Activated CD4-positive, CD25-positive, alpha-beta regulatory T cell (primary cell): ENCODE results near the gene KCNN4.
A peak's percentile ranks its signal among the peaks of the same experiment; 100 is the strongest.
"Not testable (repeated sequence)": the region's sequence is repeated elsewhere in the genome, so short reads cannot be mapped to it uniquely, and the experiment has no call there.

Experiments used
- DNase-seq, 4 experiments: peaks; one replicate each; lab custom pipeline; 2025; lab: John Stamatoyannopoulos, UW

Gene KCNN4

DNA sequence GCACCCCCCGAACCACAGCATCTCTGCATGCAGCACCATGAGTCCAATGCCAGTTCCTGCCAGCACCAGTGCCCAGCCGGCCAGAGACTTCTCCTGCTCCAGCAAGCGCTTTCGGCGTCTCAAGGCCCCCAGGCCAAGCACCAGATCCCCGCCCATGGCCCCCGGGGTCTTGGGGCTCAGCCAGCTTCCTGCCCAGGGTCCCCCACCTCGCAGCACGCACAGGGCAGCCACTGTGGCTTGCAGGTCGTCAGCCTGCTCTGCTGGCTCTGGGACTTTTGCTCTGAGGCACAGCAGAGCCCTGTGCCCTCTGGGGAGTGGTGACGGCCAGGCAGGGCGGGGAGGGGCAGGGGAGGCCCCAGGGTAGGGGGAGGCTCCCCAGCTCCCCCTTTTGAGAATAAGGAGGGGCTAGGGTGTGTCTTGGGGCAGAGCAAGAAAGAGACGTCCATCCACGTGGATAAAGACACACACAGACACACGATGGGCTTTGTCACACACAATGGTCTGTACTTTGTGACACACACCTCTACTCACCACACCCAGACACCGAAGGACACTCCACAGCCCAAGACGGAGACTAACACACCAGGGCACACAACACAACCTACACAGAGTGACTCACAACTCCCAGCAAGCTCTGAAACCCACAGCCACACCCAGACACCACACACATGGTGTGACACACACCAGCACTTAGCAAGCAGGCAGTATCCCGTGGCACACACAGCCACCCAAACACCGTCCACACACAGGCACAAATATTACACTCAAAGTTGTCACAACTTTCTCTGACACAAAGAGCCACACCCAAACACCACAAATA, at the start of gene KCNN4:
Gene KCNN4, minus strand, starts transcription at position 268 of the 820 bp plus-strand sequence. Its CDS starts 112 bp downstream, at position 156.
- DNase-seq: peak; percentile 36 to 53 (median 51)

DNA sequence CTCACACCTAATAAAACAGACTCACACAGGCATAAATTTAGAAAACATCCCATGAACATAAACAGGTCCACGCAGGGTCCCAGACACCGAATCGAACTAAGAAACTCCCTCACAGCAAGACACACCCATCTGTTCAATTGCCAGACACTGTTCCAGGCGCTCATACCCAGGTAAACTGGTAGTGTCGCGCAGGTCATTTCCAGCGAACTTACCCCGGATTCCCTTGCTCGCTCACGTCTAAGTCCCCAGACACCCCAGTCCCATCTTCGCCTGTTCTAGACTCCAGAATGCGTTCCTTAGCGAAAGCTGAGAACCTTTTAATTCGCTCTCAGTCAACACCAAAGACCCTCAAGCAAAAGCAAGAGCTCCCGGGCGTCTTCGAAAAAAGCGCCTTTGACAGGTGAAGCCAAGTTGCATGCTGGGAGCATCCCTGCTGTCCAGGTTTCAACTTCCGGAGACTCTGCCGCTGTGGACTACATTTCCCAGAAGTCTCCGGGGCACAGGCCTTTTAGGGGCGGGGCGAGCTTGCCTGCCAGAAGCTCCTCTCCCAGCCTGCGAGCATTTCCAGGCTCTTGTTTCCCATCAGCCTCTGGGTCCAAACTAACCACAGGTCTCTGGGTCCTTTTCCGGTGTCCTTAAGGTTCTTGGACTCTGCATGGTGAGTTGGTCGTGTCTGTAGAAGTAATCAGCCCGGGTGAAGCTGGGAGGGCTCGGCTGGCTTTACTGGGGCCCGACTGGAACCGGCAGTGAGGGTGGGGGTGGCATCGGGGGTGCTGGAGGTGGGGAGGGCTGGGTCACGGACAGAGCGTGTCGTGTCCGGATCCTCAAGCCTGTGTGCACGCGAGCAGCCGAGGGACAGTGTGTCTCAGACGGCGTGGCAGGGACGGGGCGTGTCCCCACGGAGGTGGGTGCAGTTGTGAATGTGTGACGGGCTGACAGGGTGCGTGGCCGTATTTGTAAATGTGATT, 46.3 kb upstream of the KCNN4 start, which contains the start of gene ZNF283:
Gene ZNF283, plus strand, starts transcription at position 535 of the 968 bp plus-strand sequence. CDS start 6,184 bp downstream, outside the sequence.
- DNase-seq: peak; percentile 52 to 68 (median 56)

DNA sequence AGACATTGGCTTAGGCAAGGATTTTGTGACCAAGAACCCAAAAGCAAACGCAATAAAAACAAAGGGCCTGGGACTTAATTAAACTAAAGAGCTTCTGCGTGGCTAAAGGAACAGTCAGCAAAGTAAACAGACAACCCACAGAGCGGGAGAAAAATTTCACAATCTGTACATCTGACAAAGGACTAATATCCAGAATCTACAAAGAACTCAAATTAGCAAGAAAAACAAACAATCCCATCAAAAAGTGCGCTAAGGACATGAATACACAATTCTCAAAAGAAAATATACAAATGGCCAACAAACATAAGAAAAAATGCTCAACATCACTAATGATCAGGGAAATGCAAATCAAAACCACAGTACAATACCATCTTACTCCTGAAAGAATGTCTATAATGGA, 43.8 kb upstream of the KCNN4 start:
- DNase-seq: not testable (repeated sequence)

DNA sequence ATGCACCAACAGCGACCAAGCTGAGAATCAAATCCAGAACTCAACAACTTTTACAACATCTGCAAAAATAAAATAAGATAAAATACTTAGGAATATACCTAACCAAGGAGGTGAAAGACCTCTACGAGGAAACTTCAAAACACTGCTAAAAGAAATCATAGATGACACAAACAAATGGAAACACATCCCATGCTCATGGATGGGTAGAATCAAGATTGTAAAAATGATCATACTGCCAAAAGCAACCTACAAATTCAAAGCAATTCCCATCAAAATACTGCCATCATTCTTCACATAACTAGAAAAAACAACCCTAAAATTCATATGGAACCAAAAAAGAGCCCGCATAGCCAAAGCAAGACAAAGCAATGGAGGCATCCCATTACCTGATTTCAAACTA, 43.1 kb upstream of the KCNN4 start:
- DNase-seq: not testable (repeated sequence)

DNA sequence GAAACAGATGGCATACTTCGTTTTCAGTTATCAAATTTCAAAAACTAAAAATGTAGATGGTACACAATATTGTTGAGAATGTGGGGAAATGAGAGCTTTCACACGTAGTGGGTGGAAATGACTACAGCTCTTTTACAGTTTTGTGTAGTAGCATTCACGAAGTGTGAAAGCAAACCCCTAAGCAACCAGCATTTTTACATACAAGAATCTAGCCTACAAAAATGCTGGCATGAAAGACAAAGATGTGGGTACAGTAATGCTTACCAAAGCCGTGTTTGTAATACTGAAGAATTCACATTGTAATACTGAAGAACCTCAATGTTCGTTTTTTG, 40.1 kb upstream of the KCNN4 start:
- no peak for DNase-seq

DNA sequence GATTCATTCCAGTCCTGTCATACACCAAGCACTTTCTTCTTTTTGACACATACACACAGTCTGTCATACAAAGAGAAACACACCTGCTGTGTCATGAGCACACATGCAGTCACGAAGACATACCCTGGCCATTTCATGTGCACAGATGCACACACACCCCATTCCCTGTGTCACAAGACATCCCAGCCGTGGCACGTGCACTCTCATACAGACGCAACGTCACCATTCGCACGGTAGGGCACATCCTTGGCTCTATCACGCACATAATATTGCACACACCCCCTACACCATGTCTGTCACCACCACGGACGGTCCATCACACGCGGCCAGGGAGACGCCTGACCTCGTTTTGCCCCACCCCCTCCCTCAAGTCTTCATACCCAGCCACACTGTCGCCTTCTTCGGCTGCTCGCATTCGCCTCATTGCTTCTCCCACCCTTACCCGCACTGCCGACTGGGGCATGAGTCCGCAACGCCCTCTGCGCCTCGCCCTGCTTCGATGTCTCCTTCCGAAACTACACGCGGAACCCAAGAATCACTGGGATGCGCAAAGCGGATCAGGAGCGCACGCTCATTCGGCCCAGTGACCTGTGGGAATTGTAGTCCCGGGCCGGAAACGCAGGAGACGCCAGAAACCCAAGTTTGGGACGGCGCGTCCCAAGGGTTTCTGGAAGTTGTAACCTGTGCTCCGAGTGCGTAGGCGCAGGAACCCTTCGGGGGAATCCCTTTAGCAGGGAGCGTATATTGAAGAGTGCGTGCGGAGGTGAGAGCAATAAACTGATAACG, 39.5 kb upstream of the KCNN4 start:
- DNase-seq: no peak

DNA sequence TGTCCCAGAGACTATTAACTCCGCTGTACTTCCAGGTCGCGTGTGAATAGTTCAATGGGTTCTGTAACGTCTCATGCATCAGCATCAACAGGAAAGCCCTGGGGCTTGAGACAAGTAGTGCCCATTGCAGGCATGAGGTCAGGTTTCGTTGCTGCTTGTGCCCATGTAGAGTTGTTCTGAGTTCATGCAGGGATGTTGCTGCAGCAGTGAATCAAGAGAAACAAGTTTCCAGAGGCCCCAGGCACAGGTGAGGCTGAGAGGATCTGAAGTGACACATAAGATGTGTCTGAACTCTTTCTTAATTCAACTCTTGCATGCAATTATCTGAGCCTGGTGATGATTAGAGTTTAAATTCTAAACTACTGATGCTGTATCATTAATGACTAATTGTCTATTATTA, 37.7 kb upstream of the KCNN4 start:
- no peak for DNase-seq

DNA sequence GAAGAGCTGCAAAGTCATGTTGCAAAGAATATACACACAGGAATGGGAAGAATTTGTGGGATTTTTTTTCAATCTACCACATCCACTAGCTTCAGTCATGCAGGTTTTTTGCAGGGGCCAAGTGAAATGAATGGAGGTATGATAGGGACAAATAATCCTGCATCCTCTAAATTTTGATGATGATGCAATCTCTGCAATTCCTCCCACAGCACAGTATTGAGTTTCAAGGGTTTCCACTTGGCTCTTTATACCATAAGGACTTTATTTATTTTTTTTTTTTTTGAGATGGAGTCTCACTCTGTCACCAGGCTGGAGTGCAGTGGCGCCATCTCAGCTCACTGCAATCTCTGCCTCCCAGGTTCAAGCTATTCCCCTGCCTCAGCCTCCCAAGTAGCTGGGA, 36.7 kb upstream of the KCNN4 start:
- DNase-seq: not testable (repeated sequence)

DNA sequence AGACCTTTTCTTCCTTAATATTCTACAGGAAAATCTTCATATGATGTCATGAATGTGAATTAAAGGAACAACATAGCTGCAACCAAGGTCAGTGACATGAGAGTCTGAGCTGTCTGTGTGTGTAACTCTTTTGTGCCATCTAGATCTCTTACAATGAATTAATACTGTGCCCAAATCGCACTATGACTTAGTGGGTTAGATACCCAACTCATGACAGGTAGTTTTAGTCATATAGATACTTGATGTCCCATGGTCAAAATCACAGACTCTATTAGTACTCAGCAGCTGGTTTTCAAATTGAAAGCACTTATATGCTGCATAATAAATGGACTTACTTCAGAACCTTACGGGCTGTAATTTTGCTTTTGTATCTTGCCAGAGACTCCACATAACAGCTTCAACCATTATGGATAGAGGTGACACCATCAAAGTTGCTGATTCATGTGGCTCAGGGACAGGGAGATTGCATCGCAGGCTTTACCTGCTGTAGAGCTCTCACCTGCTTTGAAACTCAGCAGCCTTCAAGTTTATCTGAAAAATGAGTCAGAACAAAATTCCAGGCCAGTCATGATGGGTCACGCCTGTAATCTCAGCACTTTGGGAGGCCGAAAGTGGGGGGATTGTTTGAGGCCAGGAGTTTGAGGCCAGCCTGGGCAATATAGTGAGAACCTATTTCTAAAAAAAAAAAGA, 34.0 kb upstream of the KCNN4 start:
- DNase-seq: no peak

DNA sequence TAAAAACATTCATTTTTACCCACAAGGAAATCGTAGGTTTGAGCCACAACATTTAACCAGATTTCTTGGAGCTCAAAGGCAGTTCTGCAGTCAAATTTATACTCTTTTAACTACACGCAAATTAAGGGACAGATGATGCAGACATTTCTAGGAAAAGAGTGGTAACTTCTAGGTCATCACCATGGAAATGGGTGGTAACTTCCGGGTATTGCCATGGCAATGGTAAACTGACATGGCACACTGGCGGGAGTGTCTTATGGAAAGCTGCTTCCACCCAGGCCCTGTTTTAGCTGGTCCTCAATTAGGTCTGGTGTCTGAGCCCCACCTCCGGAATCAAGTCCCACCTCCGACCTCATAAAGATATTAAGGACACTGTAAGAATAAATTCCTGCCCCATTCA, 31.9 kb upstream of the KCNN4 start:
- no peak for DNase-seq

DNA sequence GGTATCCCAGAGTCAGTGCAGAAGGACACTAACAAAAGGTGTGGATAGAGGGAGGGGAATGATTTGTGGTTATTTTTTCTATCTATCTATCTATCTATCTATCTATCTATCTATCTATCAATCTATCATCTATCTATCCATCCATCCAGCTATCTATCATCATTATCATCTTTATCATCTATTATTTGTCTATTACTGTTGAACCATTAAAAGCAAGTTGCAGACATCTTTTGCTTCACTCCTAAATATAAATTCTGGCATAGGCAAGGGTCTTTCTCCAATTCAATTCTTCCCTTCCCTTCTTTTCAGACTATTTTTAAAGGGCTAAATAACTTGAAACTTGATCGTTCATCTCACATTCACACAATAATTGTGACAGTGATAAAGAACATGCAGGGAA, 31.5 kb upstream of the KCNN4 start:
- no peak for DNase-seq

DNA sequence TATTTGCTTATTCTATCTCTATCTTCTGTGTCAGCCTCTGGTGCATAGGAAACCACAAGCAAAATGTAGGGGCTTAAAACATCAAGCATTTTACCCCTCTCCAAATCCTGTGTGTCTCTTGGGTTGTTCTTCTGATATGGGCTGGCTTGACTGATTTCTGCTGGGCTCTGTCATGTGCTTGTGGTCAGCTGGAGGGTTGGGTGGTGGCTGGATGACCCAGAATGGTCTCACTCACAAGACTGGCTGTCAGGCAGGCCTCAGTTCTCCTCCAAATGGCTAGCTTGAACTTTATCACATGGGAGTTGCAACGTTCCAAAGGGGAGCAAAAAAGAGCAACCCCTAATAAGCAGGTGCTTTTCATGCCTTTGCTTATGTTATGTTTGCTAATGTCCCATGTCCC, 31.1 kb upstream of the KCNN4 start:
- no peak for DNase-seq

DNA sequence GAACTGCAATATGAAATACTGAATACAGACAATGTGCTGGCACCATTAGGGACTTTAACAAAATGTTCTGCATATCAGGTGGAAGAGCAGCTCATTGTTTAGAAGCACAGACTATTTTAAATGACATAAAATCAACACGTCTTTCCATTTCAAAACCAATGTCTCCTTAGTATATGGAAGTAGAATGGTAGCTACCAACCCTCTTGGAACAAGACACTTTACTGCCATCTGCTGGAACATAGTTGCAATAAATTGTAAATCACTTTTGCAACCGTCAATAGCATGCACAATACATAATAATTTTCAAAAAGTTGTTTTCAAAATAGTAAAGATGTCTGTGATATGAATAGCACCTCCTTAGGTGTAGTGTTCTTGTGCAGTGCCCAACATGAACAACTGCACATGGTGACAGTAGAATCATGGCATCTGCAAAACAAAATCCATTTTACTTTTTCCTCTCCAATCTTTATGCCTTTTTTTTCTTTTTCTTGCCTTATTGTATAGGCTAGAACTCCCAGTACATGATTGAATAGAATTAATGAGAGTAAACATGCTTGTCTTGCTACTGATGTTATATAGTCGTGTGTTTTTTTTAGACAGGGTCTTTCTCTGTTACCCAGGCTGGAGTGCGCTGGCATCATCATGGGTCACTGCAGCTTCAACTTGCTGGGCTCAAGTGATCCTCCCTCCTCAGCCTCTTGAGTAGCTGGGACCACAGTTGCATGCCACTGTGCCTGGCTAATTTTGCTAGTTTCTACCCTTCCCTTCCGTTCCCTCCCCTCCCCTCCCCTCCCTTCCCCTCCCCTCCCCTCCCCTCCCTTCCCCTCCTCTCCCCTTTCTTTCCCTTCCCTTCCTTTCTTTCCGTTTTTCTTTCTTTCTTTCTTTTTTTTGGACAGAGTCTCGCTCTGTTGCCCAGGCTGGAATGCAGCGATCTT, 29.3 kb upstream of the KCNN4 start:
- no peak for DNase-seq

DNA sequence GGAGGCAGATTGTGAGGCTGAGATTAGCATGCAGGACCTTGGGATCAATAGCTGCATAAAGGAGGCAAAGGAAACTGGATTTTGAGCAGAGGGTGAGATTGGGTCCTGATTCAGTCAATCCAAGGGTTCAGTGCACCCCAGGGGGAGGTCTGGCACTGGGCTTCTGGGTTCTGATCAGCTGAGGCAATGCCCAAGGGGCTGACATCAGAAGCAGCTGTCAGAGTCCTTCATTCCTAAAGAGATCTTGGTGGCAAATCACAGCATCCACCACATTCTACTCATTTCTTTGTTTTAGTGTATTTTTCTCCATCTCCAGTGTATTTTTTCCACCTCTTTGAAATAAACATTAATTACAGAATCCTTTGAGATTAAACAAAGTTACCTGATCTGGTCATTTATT, 26.9 kb upstream of the KCNN4 start:
- DNase-seq: no peak

DNA sequence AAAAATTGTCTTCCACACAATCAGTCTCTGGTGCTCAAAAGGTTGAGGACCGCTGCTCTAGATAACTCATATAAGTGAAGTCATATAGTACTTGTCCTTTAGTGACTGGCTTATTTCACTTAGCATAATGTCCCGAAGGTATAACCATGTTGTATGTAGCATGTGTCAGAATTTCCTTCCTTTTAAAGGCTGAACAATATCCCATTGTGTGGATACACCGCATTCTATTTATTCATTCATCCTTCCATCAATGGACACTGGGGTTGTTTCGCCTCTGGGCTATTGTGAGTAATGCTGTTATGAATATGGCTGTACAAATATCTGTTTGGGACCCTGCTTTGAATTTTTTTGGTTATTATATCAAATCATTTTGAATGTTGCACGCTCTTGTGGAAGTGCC, 26.1 kb upstream of the KCNN4 start:
- DNase-seq: no peak

DNA sequence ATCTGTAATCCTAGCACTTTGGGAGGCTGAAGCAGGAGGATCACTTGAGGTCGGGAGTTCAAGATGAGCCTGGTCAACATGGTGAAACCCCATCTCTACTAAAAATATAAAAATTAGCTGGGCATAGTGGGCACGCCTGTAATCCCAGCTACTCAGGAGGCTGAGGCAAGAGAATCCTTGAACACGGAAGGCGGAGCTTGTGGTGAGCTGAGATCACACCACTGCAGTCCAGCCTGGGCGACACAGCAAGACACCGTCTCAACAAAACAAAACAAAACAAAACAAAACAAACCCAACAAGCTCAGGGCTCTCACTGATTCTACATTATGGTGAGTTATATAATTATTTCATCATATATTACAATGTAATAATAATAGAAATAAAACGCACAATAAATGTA, 25.6 kb upstream of the KCNN4 start:
- not testable (repeated sequence) for DNase-seq

DNA sequence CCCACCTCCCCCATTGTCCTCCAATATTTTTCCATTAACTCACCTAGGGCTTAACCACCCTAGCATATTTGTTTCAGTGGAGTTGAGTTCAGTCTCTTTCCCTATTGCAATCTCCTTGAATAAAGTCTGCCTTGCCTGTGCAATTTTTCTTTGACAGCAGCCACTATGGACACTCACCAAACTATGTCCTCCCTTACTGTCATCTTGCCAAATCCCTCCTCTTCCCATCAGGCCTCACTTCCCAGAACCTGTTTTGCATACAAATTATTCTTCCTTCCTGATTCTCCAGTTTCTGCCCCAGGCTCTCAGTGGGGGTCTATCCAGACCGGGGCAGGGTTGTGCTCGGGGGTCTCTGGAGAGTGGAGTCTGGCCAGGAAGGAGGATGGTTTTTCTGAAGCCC, 23.7 kb upstream of the KCNN4 start:
- DNase-seq: no peak

DNA sequence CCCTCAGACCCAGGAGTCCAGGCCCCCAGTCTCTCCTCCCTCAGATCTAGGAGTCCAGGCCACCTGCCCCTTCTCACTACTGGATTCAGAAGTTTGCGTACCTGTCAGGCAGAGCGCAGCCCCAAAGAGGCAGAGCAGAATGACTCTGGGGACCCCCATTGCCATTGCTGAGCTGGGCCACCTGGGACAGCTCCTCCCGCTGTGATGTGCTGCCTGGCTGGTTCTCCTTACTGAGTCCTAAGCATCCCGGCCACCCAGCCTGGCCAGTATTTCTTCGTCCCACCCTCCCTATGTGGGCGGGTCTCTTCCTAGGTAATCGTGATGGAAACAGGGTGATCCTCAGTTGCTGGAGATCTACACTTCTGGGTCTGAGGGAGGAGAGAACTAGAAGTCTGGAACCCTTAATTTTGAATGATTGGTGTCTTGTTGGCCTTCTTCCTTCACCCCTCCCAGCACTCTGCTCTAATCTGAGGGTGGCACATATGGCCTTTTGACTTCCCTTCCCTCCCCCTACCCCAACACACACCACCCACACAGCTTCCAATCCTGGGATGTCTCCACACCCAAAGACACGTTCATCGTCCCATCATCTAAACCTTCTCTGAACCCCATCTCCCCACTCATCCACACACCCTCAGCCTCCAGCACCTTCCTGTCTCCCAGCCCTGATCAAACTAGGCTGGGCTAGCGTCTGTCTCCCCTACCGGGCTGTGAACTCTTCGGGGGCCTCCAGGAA, 21.6 kb upstream of the KCNN4 start, which contains the start of gene LYPD5:
Gene LYPD5, minus strand, starts transcription at position 232 of the 736 bp plus-strand sequence. Its CDS starts 67 bp downstream, at position 165.
- no peak for DNase-seq

DNA sequence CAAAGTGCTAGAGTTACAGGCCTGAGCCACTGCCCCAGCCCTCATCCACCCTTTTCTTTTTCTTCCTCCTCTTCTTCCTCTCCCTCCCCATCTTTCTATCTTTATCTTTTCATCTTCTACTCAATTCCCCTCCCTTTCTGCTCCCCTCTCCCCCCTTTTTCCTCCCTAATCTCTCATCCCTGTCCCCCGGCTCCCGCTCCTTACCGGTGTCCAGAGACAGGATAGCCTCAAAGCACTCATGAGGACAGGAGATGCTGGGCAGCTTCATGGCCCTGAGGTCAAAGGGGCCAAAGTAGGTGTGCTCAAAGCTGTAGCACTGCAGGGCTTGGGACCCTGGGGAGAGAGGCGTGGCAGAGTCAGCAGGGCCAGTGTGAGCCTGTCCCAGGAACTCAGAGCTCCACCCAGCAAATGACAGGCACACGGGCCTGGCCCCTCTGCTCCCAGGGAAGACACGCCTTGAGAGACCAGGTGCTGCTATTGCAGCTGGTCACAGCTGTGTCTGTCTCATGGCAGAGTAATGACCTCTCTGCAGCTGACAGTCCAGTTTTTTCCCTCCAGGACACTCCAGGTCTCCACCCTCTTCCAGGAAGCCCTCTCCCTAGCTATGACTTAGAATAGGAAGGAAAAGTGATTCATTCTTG, 18.8 kb upstream of the KCNN4 start:
- DNase-seq: no peak
